Measurements from ENCODE around the gene FFAR3. TPM values are rescaled to one million over a fixed set of nuclear protein-coding genes. Genes with fewer than 3 reads are reported as not detected.

Gene FFAR3
- total and polyA plus RNA-seq, 2 experiments from 2014 or later, result 0.21 TPM; not detected in 1

GRCh38 chr19:35395382-35396199 lies 37.3 kb downstream of the FFAR3 start:
- peak in 1 of 2 donors; percentile 18 for DNase-seq (ENCODE audit: low read depth in 1 of 2, low spot score in 1 of 2)

GRCh38 chr19:35396240-35396885 lies 38.1 kb downstream of the FFAR3 start:
- H3K4me3 ChIP-seq, result no peak overlapping the region
- H3K36me3 ChIP-seq, result no peaks in the 10 kb centered on the region
- no peak for TF ChIP-seq CTCF (IDR thresholded peaks at IDR 0.05; ENCODE audit: low read depth, low read length)
- no peak for DNase-seq (ENCODE audit: low read depth in 1 of 2, low spot score in 1 of 2)
- H3K9me3 ChIP-seq (ENCODE audit: low read depth), result no peaks in the 10 kb centered on the region
- H3K4me1 ChIP-seq (ENCODE audit: low read depth), result peaks cover 10% of the 10 kb centered on the region
- H3K27ac ChIP-seq, result no peak overlapping the region
- no peaks in the 10 kb centered on the region for H3K27me3 ChIP-seq

More at GRCh38 chr19:35395382-35396199, 37.3 kb downstream of the FFAR3 start:
- peak overlapping the region; percentile 58 for H3K27ac ChIP-seq
- H3K9me3 ChIP-seq (ENCODE audit: low read depth), result no peaks in the 10 kb centered on the region
- H3K27me3 ChIP-seq, result no peaks in the 10 kb centered on the region
- no peaks in the 10 kb centered on the region for H3K36me3 ChIP-seq
- no peak overlapping the region for H3K4me3 ChIP-seq
- peaks cover 10% of the 10 kb centered on the region for H3K4me1 ChIP-seq (ENCODE audit: low read depth)
- TF ChIP-seq CTCF (IDR thresholded peaks at IDR 0.05; ENCODE audit: low read depth, low read length), result no peak

- no peaks in the 10 kb centered on the region for H3K9me3 ChIP-seq (ENCODE audit: low read depth)
- no peaks in the 10 kb centered on the region for H3K27me3 ChIP-seq
- TF ChIP-seq CTCF (IDR thresholded peaks at IDR 0.05; ENCODE audit: low read depth, low read length), result no peak
- H3K4me3 ChIP-seq, result no peak overlapping the region
- peaks cover 10% of the 10 kb centered on the region for H3K4me1 ChIP-seq (ENCODE audit: low read depth)
- H3K27ac ChIP-seq, result no peak overlapping the region
- no peaks in the 10 kb centered on the region for H3K36me3 ChIP-seq
- no peak for DNase-seq (ENCODE audit: low read depth in 1 of 2, low spot score in 1 of 2)
These were observed 38.8 kb downstream of the FFAR3 start for GRCh38 chr19:35397064-35397463.

- Histone ChIP-seq H3K4me1 (ENCODE audit: low read depth) (peaks cover 16% of the 10 kb centered on the region), H3K27me3 (no peaks in the 10 kb centered on the region), H3K4me3 (no peak overlapping the region), H3K36me3 (no peaks in the 10 kb centered on the region), H3K27ac (no peak overlapping the region), H3K9me3 (ENCODE audit: low read depth) (no peaks in the 10 kb centered on the region)
- no peak for DNase-seq (ENCODE audit: low read depth in 1 of 2, low spot score in 1 of 2)
- no peak for TF ChIP-seq CTCF (IDR thresholded peaks at IDR 0.05; ENCODE audit: low read depth, low read length)
These were observed 40.3 kb downstream of the FFAR3 start for GRCh38 chr19:35398570-35398969.

GRCh38 chr19:35399231-35399630 lies 41.0 kb downstream of the FFAR3 start:
- TF ChIP-seq CTCF (IDR thresholded peaks at IDR 0.05; ENCODE audit: low read depth, low read length), result no peak

More at GRCh38 chr19:35399231-35399630, 41.0 kb downstream of the FFAR3 start:
- Histone ChIP-seq H3K9me3 (ENCODE audit: low read depth) (no peaks in the 10 kb centered on the region), H3K4me3 (no peak overlapping the region), H3K36me3 (no peaks in the 10 kb centered on the region), H3K27ac (peak overlapping the region; percentile 13), H3K27me3 (no peaks in the 10 kb centered on the region), H3K4me1 (ENCODE audit: low read depth) (peaks cover 19% of the 10 kb centered on the region)
- peak in 1 of 2 donors; percentile 4 for DNase-seq (ENCODE audit: low read depth in 1 of 2, low spot score in 1 of 2)
